Osteoblast (primary cell): ENCODE measurements around the gene KMT2E. TPM values are rescaled to one million over a fixed set of nuclear protein-coding genes. Genes with fewer than 3 reads are reported as not detected.
A peak's percentile ranks its signal among the peaks of the same experiment; 100 is the strongest.

Experiments
- DNase-seq: peaks from one replicate; pipeline ENCODE4 v3.0.0; 2011; ENCODE audit warnings: low spot score, mixed read lengths; ENCODE audit not compliant: insufficient read length; ENCODE audit errors: missing footprints
- H2AFZ ChIP-seq: 2 replicates; pipeline ENCODE4 v1.6.0; 2011; ENCODE audit warnings: mild to moderate bottlenecking, low read length
- H3K27ac ChIP-seq: 2 replicates; pipeline ENCODE4 v1.5.1; 2011; ENCODE audit warnings: mild to moderate bottlenecking, low read depth, low read length, moderate library complexity
- H3K27me3 ChIP-seq: 2 replicates; pipeline ENCODE4 v1.6.0; 2012; ENCODE audit warnings: mild to moderate bottlenecking, control low read depth, inconsistent platforms, low read length, moderate library complexity; ENCODE audit not compliant: insufficient read depth
- H3K36me3 ChIP-seq: 2 replicates; pipeline ENCODE4 v1.5.1; 2011; ENCODE audit warnings: mild to moderate bottlenecking, low read length, control low read depth, moderate library complexity; ENCODE audit not compliant: insufficient read depth
- H3K4me1 ChIP-seq: 2 replicates; pipeline ENCODE4 v1.5.1; 2011; ENCODE audit warnings: mild to moderate bottlenecking, low read length, control low read depth, moderate library complexity; ENCODE audit not compliant: insufficient read depth
- H3K4me2 ChIP-seq: 2 replicates; pipeline ENCODE4 v1.6.0; 2011; ENCODE audit warnings: mild to moderate bottlenecking, low read length; ENCODE audit not compliant: insufficient read depth
- H3K4me3 ChIP-seq: fragments of 200-600 bp; sonication (generic); 3 replicates; pipeline ENCODE4 v1.5.1; 2012; ENCODE audit warnings: mild to moderate bottlenecking, low read length, inconsistent platforms; ENCODE audit not compliant: insufficient read depth
- H3K79me2 ChIP-seq: 2 replicates; pipeline ENCODE4 v1.6.0; 2012; ENCODE audit warnings: mild to moderate bottlenecking, low read length, control low read depth, inconsistent platforms; ENCODE audit not compliant: insufficient read depth
- H3K9me3 ChIP-seq: 2 replicates; pipeline ENCODE4 v1.5.1; 2011; ENCODE audit warnings: low read depth, low read length, control low read depth
- H4K20me1 ChIP-seq: 2 replicates; pipeline ENCODE4 v1.6.0; 2012; ENCODE audit warnings: mild to moderate bottlenecking, low read length, control low read depth; ENCODE audit not compliant: insufficient read depth
- CTCF ChIP-seq: IDR thresholded peaks from 2 replicates; pipeline ENCODE4 v1.5.1; 2011; ENCODE audit warnings: mild to moderate bottlenecking, low read depth, low read length, moderate library complexity; ENCODE audit errors: extremely low read depth
- total RNA-seq: library from RNA; depleted of rRNA; stranded (reverse); fragments of >200 nt; gene quantifications from 2 replicates; pipeline ENCODE4 v1.2.3, GENCODE V29; 2012

Gene KMT2E
- total RNA-seq, 1 donor: 124 TPM

- no peak for DNase-seq
- Histone ChIP-seq H3K36me3 (no peaks in the 10 kb centered on the region), H2AFZ (no peak overlapping the region), H3K4me1 (peaks cover 44% of the 10 kb centered on the region), H3K4me3 (no peak overlapping the region), H4K20me1 (peaks cover 72% of the 10 kb centered on the region), H3K27me3 (no peaks in the 10 kb centered on the region), H3K27ac (no peak overlapping the region), H3K9me3 (no peaks in the 10 kb centered on the region), H3K4me2 (no peak overlapping the region), H3K79me2 (peaks cover 99% of the 10 kb centered on the region)
- TF ChIP-seq CTCF: no peak
Measured at GRCh38 chr7:105021967-105022366, 8.0 kb downstream of the KMT2E start.

GRCh38 chr7:105022458-105022857 is 8.5 kb downstream of the KMT2E start:
- Histone ChIP-seq H3K9me3 (no peaks in the 10 kb centered on the region), H3K79me2 (peaks cover 99% of the 10 kb centered on the region), H4K20me1 (peaks cover 73% of the 10 kb centered on the region), H3K4me1 (peaks cover 39% of the 10 kb centered on the region), H3K27me3 (no peaks in the 10 kb centered on the region), H3K4me3 (no peak overlapping the region), H2AFZ (no peak overlapping the region), H3K4me2 (no peak overlapping the region), H3K36me3 (no peaks in the 10 kb centered on the region), H3K27ac (no peak overlapping the region)
- no peak for TF ChIP-seq CTCF
- no peak for DNase-seq

GRCh38 chr7:105024734-105025133 is 10.7 kb downstream of the KMT2E start:
- Histone ChIP-seq H3K36me3 (no peaks in the 10 kb centered on the region), H3K79me2 (peaks cover 99% of the 10 kb centered on the region), H3K4me3 (no peak overlapping the region), H3K4me1 (peaks cover 27% of the 10 kb centered on the region), H3K27me3 (no peaks in the 10 kb centered on the region), H2AFZ (no peak overlapping the region), H3K9me3 (no peaks in the 10 kb centered on the region), H4K20me1 (peaks cover 83% of the 10 kb centered on the region), H3K27ac (peak overlapping the region; percentile 4), H3K4me2 (peak overlapping the region; percentile 17)
- TF ChIP-seq CTCF: no peak
- no peak for DNase-seq

- no peak overlapping the region for H3K27ac ChIP-seq
- TF ChIP-seq CTCF: no peak
Measured at GRCh38 chr7:105026750-105027149, 12.7 kb downstream of the KMT2E start.

More at GRCh38 chr7:105026750-105027149, 12.7 kb downstream of the KMT2E start:
- Histone ChIP-seq H3K9me3 (no peaks in the 10 kb centered on the region), H3K79me2 (peaks cover 99% of the 10 kb centered on the region), H4K20me1 (peaks cover 90% of the 10 kb centered on the region), H3K4me3 (no peak overlapping the region), H2AFZ (no peak overlapping the region), H3K27me3 (no peaks in the 10 kb centered on the region), H3K36me3 (no peaks in the 10 kb centered on the region), H3K4me1 (peaks cover 18% of the 10 kb centered on the region), H3K4me2 (no peak overlapping the region)
- DNase-seq: no peak
